ENCODE results near the gene COBL.

The COBL gene

DNA sequence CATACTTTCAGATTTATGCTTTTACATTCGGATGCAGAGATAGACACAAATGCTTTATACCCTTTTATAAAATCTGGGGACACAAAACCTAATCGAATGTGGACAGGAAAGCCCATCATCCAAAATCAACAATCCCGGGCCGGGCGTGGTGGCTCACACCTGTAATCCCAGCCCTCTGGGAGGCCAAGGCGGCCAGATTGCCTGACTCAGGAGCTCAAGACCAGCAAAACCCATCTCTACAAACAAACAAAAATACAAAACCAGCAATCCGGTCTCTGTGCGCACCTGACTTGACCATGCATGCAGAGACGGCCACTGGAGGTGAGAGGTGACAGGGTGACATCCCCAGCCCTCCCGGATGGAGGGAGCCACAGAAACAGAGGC lies 13.5 kb downstream of the COBL start:
- DNase-seq (ENCODE audit: low read depth): no peak

DNA sequence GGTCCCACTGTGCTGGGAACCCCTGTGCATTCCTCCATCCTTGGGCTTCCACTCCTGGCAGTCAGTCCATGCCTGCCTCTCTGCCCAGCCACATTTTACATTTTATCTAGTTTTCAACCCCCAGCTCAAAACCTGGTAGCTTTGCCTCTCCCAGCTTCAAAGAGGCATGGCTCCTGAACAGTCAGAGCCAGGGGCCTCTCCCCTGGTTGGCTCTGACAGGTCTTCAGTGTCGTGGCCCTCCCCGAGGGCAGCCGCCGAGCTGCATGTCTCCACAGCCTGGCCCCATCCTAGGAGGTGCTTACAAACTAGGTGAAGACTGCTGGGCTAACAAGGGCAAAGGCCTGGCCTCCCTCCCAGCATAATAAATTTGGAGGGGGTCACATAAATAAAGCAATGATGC lies 14.8 kb downstream of the COBL start:
- DNase-seq (ENCODE audit: low read depth): no peak

DNA sequence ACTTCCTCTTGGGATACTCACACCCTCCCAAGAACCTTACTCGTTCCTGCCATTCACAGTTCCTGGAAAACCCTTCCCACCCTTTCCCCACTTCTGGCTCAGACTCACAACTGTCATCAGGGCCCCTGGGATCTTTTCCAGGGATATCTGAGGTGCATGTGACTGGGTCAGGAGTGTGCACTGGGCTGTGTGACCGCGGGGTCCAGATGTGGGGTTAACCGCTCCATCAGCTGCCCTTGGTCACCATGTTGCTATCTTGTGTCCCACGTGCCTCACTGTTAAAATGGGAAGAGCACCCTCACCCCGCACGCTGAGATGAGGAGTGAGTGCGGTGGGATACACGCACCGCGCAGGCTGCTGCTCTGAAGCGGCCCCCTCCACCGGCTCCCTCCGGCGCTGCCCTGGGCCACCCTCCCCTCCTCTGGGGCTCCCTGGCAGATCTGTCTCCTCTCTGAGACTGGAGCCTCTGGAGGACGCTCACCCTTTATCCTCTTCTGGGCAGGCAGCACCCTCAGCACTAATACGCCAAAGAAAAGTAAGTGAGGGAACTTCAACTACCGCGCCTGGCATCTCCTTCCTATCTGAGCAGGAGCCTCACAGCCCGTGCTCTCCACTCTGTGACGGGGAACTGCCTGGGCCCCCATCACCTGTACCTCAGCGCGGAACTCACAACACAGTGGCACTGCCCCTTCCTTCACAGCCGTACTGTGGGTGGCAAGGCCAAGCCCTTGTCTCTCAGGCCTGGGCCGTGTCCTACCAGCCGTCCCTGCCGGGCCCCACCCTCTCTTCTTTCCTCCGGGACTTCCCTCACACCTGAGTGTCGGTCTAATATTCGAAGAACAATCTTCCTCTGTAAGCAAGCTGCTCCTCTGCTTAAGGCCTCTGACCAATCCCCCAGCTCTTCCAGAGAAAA lies 15.6 kb downstream of the COBL start:
- no peak for DNase-seq (ENCODE audit: low read depth)

DNA sequence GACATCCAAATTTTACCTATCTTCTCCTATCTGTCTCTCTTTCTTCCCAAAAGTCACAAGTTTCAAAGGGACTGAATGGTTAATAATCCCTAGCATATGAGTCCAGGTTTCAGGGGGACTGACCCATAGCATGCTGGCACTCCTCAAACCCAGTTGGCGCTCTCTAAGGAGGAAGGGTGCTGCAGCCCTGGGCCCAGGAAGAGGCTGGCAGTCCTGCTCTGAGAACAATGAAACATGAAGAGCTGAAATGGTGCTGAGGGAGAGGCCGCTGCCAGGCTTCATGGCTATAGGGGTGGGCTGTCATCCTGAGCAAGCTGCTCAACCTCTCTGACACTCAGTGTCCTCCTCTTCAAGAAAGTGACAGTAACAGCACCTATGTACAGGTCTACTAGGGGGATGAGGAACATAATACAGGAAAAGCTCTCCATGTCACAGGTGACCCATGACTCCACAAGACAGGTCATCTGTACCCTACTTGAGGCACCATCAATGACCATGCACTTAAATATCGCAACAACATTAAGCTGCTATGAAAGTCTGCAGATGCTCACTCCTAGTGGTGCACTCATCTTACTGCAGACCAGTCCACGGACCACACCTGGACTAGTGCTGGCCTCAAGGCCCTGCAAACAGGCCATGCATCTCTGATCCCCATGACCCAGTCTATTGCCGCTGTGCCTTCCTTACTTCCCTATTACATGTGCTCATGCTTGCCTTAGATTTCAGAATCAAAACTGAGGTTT lies 17.0 kb downstream of the COBL start:
- no peak for DNase-seq (ENCODE audit: low read depth)

GRCh38 chr7:51298912-51299311 lies 17.7 kb downstream of the COBL start:
- DNase-seq (ENCODE audit: low read depth): no peak

DNA sequence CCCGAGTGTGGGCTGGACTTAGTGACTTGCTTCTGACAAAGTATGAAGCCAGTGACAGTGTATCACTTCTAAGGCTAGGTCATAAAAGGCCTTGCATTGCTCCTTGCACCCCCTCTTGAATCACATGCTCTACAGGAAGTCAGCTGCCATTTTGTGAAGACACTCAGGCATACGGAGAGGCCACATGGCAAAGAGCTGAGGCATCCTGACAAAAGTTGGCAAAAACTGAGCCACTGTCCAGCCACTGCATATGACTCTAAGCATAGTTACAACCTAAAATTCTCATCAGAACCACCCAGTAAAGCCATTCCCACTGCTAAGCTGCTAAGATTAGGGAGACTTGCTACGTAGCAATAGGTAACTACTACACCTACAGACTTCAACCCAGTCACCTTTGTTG lies 18.6 kb downstream of the COBL start:
- no peak for DNase-seq (ENCODE audit: low read depth)

- DNase-seq (ENCODE audit: low read depth): no peak
These were observed 21.0 kb downstream of the COBL start for GRCh38 chr7:51295440-51296245.

- DNase-seq (ENCODE audit: low read depth): no peak
These were observed 24.0 kb downstream of the COBL start for GRCh38 chr7:51292596-51292995.

DNA sequence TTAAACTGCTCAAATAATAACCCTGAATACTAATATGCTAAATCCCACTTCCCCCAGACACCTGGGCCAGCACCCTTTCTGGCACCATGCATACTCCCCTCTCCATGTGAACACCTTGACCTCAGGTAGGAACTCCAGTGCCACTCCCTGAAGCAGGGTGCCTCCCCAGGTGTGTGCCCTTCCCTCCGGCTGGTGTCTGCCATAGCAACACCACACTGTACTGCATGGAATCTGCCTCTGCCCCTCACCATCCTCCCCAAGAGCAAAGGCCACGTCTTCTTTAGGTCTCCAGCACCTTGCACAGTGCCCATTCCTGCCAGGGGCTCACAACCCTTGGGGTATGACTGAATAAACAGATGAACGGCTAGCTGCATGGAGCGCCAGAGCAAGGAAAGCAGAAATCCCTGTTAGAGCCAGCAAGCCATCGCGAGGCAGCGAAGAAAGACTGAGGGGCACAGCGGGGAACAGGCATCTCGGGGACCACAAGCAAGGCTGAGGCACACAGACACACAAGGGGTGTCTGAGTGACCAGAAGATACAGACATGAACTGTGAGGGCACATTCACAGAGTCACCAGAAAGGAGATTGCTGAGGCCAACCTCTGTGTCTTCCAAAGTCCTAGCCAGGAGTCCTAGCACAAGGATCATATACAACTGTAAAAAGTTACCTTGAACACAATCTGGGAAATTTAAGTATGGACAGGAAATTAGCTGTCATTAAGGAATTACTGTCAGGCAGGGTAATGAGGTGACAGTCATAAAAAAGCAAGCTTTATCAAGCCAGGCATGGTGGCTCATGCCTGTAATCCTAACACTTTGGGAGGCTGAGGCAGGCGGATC lies 25.7 kb downstream of the COBL start:
- DNase-seq (ENCODE audit: low read depth): no peak

DNA sequence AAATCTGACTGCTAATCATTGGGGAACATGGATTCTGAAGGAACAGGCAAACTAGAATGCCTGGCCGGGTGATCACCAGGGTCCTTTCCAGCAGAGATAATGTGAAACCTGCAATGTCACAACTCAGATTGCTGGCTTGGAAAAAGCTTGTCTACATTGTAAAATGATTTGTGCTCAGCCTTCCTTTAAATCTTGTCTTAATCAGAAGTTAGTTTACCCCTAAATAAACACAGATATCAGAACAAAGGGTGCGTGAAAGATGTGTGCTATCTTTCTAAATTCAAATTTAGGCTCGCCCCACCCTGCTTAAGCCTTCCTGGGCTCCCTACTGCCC lies 26.3 kb downstream of the COBL start:
- no peak for DNase-seq (ENCODE audit: low read depth)

GRCh38 chr7:51289623-51290303 lies 26.8 kb downstream of the COBL start:
- no peak for DNase-seq (ENCODE audit: low read depth)

DNA sequence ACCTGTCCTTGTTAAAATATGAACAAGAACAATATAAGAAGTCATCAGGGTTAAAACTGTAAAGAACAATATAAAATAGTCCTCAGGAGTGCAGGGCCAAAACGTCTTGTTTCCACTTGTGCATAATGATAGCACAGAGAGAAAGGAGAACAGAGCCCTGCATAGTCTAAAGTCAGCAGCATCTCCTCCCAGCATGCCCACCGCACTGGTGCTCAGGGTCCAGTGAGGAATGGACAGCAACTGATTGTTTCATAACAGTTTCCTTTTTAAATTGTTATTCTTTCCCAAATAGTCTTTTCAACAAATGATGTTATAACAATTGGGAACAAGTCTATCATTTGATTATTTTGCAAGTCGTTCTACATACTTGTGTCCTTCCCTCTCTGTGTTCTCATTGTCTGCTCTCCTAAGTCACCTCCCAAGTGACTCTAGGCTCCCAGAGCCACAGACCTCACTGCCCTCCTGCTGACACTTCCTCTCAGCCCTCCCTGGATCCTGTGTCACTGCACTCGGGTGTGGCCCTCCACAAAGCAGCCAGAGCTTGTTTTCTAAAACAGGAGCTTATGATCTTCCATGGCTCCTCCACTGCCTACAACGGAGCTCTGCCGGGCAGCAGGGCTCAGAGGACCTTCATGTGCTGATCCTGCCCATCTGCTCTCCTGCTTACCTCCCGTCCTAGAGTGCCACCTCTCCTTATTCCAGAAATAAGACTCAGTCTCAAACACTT lies 27.6 kb downstream of the COBL start:
- no peak for DNase-seq (ENCODE audit: low read depth)

- DNase-seq (ENCODE audit: low read depth): no peak
These were observed 30.2 kb downstream of the COBL start for GRCh38 chr7:51286401-51286800.

DNA sequence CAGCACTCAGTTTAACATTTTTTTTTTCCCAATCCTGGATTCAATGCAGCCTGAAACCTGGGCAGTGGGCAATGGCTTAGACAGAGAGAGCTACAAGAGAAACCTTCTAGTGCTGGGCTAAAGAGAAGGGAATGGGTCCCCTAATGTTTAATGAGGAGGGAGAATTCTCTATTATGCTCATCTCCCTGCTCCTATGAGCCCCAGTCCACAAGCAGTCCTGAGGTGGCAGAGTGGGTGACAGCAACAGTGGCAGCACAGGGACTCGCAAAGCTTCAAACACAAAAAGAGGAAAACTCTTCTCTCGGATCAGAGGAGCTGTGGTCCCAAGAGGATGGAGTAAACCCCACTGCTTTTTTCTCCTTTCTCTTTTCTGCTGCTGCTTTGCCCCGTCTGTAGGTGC lies 36.5 kb downstream of the COBL start:
- DNase-seq (ENCODE audit: low read depth): no peak

GRCh38 chr7:51279391-51280023 lies 37.1 kb downstream of the COBL start:
- DNase-seq (ENCODE audit: low read depth): no peak

GRCh38 chr7:51278797-51279196 lies 37.8 kb downstream of the COBL start:
- DNase-seq (ENCODE audit: low read depth): no peak

GRCh38 chr7:51276967-51277366 lies 39.6 kb downstream of the COBL start:
- DNase-seq (ENCODE audit: low read depth): no peak

- no peak for DNase-seq (ENCODE audit: low read depth)
These were observed 40.5 kb downstream of the COBL start for GRCh38 chr7:51276091-51276605.

DNA sequence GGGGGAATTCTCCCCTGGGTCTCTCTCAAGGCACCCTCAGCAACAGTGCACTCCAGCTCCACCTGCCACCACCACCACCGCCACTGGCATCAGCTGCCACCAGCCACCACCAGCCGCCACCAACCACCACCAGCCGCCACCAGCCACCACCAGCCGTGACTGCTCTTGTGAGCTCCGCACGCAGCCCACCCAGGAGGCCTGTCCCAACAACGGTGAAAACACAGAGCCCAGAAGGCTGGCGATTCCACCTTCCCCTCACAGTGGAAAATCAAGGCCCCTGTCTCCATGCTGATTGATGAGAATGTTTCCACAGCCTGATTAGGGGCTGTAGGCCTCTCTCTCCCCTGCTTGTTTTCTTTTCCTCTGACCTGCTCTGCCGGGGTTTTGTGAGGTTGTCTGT lies 41.1 kb downstream of the COBL start:
- DNase-seq (ENCODE audit: low read depth): no peak

- DNase-seq (ENCODE audit: low read depth): no peak
These were observed 41.7 kb downstream of the COBL start for GRCh38 chr7:51274955-51275354.

Data from EH (cell line).